B cell (primary cell): ENCODE measurements around the gene FEZF1. TPM values are rescaled to one million over a fixed set of nuclear protein-coding genes. Genes with fewer than 3 reads are reported as not detected.

Experiments used
- ATAC-seq: fragments of 200-7000 bp; cut with Tn5 transposase; one replicate; pipeline ENCODE4 v1.10.0; 2021; ENCODE audit warnings: low read depth, mild to moderate bottlenecking, moderate number of reproducible peaks, moderate library complexity
- CTCF ChIA-PET: fragments of 350-600 bp; sonication (Branson Sonifier 250); formaldehyde crosslinking; loops from one replicate; lab custom pipeline; 2021; ENCODE audit warnings: antibody characterized with exemption, inconsistent platforms; lab: Charles Lee
- POLR2A ChIA-PET: fragments of 350-600 bp; sonication (Branson Sonifier 250); formaldehyde crosslinking; loops from one replicate; lab custom pipeline; 2021; ENCODE audit warnings: antibody characterized with exemption; lab: Charles Lee
- DNase-seq: peaks from one replicate; pipeline ENCODE4 v3.0.0; 2013
- H2AFZ ChIP-seq: 2 replicates; pipeline ENCODE4 v1.6.1; 2012; ENCODE audit warnings: mild to moderate bottlenecking, low read depth, low read length; ENCODE audit not compliant: insufficient read depth, poor library complexity, severe bottlenecking
- H3K27ac ChIP-seq, 2 donors: 1 replicate in 1 of 2; 2 replicates in 1 of 2; pipeline ENCODE4 v1.5.1; 2012 to 2013; ENCODE audit warnings: low read length in 2 of 2, mild to moderate bottlenecking in 2 of 2, moderate library complexity in 1 of 2
- H3K27me3 ChIP-seq, 4 experiments: fragments of 200-600 bp in 1 of 4; sonication (generic) in 1 of 4; replicated peaks in 1 of 4; 1 replicate in 2 of 4; 2 replicates in 2 of 4; pipeline versions ENCODE4 v1.6.1 to v1.7.0; 2013 to 2016; ENCODE audit warnings: low read length in 3 of 4, mild to moderate bottlenecking in 2 of 4, mixed read lengths in 1 of 4, moderate library complexity in 1 of 4; ENCODE audit not compliant: insufficient read depth in 4 of 4, control insufficient read depth in 3 of 4; ENCODE audit errors: control extremely low read depth in 1 of 4
- H3K36me3 ChIP-seq, 2 experiments: replicated peaks in 1 of 2; 1 replicate in 1 of 2; 2 replicates in 1 of 2; pipeline versions ENCODE4 v1.6.1 to v1.7.1; 2013; ENCODE audit warnings: low read length in 1 of 2; ENCODE audit not compliant: insufficient read depth in 2 of 2, control insufficient read depth in 1 of 2; ENCODE audit errors: control extremely low read depth in 1 of 2, extremely low read depth in 1 of 2
- H3K4me1 ChIP-seq, 2 donors: fragments of 200-600 bp in 1 of 2; sonication (generic) in 1 of 2; 1 replicate in 1 of 2; 2 replicates in 1 of 2; pipeline versions ENCODE4 v1.5.1 to v1.6.1; 2013 to 2017; ENCODE audit warnings: low read length in 2 of 2; ENCODE audit not compliant: control insufficient read depth in 2 of 2, insufficient read depth in 2 of 2
- H3K4me2 ChIP-seq: replicated peaks from 2 replicates; pipeline ENCODE3; 2012; ENCODE audit warnings: mild to moderate bottlenecking, low read depth, low read length; ENCODE audit not compliant: poor library complexity, severe bottlenecking
- H3K4me3 ChIP-seq, 5 experiments: fragments of 200-600 bp in 1 of 5; sonication (generic) in 1 of 5; 1 replicate in 3 of 5; 2 replicates in 2 of 5; pipeline versions ENCODE4 v1.5.1 to v1.7.0; 2011 to 2016; ENCODE audit warnings: low read length in 4 of 5, mild to moderate bottlenecking in 4 of 5, low read depth in 2 of 5, control low read depth in 1 of 5, moderate library complexity in 1 of 5; ENCODE audit not compliant: insufficient read depth in 1 of 5; ENCODE audit errors: control extremely low read depth in 1 of 5, extremely low read depth in 1 of 5
- H3K79me2 ChIP-seq: fragments of 200-600 bp; sonication (generic); one replicate; pipeline ENCODE4 v1.6.0; 2016; ENCODE audit warnings: low read length; ENCODE audit not compliant: control insufficient read depth, insufficient read depth
- H3K9ac ChIP-seq: fragments of 200-600 bp; sonication (generic); 2 replicates; pipeline ENCODE4 v1.6.1; 2017; ENCODE audit warnings: mild to moderate bottlenecking, low read length, moderate library complexity
- H3K9me3 ChIP-seq, 3 donors: one replicate each; pipeline versions ENCODE4 v1.6.1 to v1.7.1; 2013; ENCODE audit warnings: low read length in 2 of 3; ENCODE audit not compliant: control insufficient read depth in 2 of 3, insufficient read depth in 1 of 3; ENCODE audit errors: control extremely low read depth in 1 of 3
- H4K20me1 ChIP-seq: 2 replicates; pipeline ENCODE4 v1.6.0; 2012; ENCODE audit warnings: mild to moderate bottlenecking, low read length; ENCODE audit not compliant: insufficient read depth, control insufficient read depth, poor library complexity, severe bottlenecking
- H3K27ac Mint-ChIP-seq: one replicate; pipeline ENCODE4 v1.8.0; 2021; ENCODE audit warnings: mixed read lengths
- H3K27me3 Mint-ChIP-seq: one replicate; pipeline ENCODE4 v1.8.0; 2021; ENCODE audit warnings: mixed read lengths
- H3K4me1 Mint-ChIP-seq: one replicate; pipeline ENCODE4 v1.8.0; 2021; ENCODE audit warnings: mixed read lengths
- H3K4me3 Mint-ChIP-seq: one replicate; pipeline ENCODE4 v1.8.0; 2021; ENCODE audit warnings: mixed read lengths
- H3K9me3 Mint-ChIP-seq: one replicate; pipeline ENCODE4 v1.8.0; 2022; ENCODE audit warnings: mixed read lengths; ENCODE audit not compliant: insufficient read depth
- CTCF ChIP-seq: fragments of 200-600 bp; IDR thresholded peaks from one replicate; pipeline ENCODE4 v1.8.0; 2022; ENCODE audit warnings: antibody characterized with exemption, mild to moderate bottlenecking
- EZH2 ChIP-seq: IDR thresholded peaks from 2 replicates; pipeline ENCODE4 v1.6.1; 2012; ENCODE audit warnings: borderline replicate concordance, low read depth, mild to moderate bottlenecking, moderate library complexity, low read length; ENCODE audit not compliant: insufficient read depth, poor library complexity, severe bottlenecking
- WGBS: methylation state at CpG from one replicate; pipeline ENCODE4 v1.1.5; 2013; ENCODE audit warnings: missing lambda C conversion rate; ENCODE audit not compliant: insufficient coverage; 5-methylcytosine and 5-hydroxymethylcytosine counted together
- intact Hi-C: fragments of 100-400 bp; cut with micrococcal nuclease; formaldehyde crosslinking; loops from one replicate; pipeline ENCODE4 v1.10.0; 2022
- polyA plus RNA-seq: library from polyadenylated mRNA; depleted of rRNA; stranded (reverse); fragments of >200 nt; gene quantifications from 2 replicates; pipeline ENCODE4 v1.2.3, GENCODE V29; 2012
- total RNA-seq, 2 donors: library from RNA; stranded (reverse); fragments of 120-200 nt in 1 of 2; gene quantifications; 1 replicate in 1 of 2; 2 replicates in 1 of 2; pipeline versions ENCODE4 v1.2.3 to v1.2.4, GENCODE V29; 2013 to 2022

Gene FEZF1
- total and polyA plus RNA-seq, 2 donors (not counting 1 experiment from before 2014, with no cell fraction given), result not detected

- H3K4me1 Mint-ChIP-seq, result peaks cover 8% of the 10 kb centered on the region
- Histone ChIP-seq H3K9ac (no peak overlapping the region), H3K36me3 (no peaks in the 10 kb centered on the region), H3K4me1 (peaks cover 0 to 8% of the 10 kb centered on the region in 2 donors), H3K9me3 (peaks cover 0 to 35% (median 0%) of the 10 kb centered on the region in 3 donors), H4K20me1 (no peaks in the 10 kb centered on the region), H3K79me2 (no peaks in the 10 kb centered on the region), H3K4me3 (no peak overlapping the region), H3K4me2 (no peak overlapping the region), H3K27me3 (peaks cover 0 to 57% (median 42%) of the 10 kb centered on the region in 4 experiments), H2AFZ (no peak overlapping the region), H3K27ac (no peak overlapping the region)
- TF ChIP-seq EZH2 (no peak), CTCF (no peak)
- CTCF ChIA-PET, result no interaction called here
- H3K27me3 Mint-ChIP-seq, result peaks cover 72% of the 10 kb centered on the region
- POLR2A ChIA-PET, result no interaction called here
- H3K27ac Mint-ChIP-seq, result no peak overlapping the region
- ATAC-seq (no peak), DNase-seq (no peak)
- H3K4me3 Mint-ChIP-seq, result no peak overlapping the region
- intact Hi-C loops, result no loop called here
- no peaks in the 10 kb centered on the region for H3K9me3 Mint-ChIP-seq
- WGBS, result 50% methylated on average over 2 of the region's 3 CpGs
Measured at GRCh38 chr7:122312789-122313188, 8.2 kb upstream of the FEZF1 start.

- POLR2A ChIA-PET, result no interaction called here
- CTCF ChIA-PET, result no interaction called here
- Histone ChIP-seq H3K4me2 (no peak overlapping the region), H3K27me3 (peaks cover 0 to 58% (median 45%) of the 10 kb centered on the region in 4 experiments), H3K9me3 (peaks cover 0 to 35% (median 0%) of the 10 kb centered on the region in 3 donors), H2AFZ (no peak overlapping the region), H3K27ac (no peak overlapping the region), H3K9ac (no peak overlapping the region), H4K20me1 (no peaks in the 10 kb centered on the region), H3K4me1 (peaks cover 0 to 8% of the 10 kb centered on the region in 2 donors), H3K79me2 (no peaks in the 10 kb centered on the region), H3K36me3 (no peaks in the 10 kb centered on the region), H3K4me3 (no peak overlapping the region)
- ATAC-seq (no peak), DNase-seq (no peak)
- TF ChIP-seq EZH2 (no peak), CTCF (no peak)
- Mint-ChIP-seq H3K27ac (no peak overlapping the region), H3K4me3 (no peak overlapping the region), H3K27me3 (peaks cover 73% of the 10 kb centered on the region), H3K4me1 (peaks cover 8% of the 10 kb centered on the region), H3K9me3 (no peaks in the 10 kb centered on the region)
- intact Hi-C loops, result no loop called here
- WGBS, result 16% methylated on average over 30 of the region's 34 CpGs
Measured at GRCh38 chr7:122311734-122312450, 7.3 kb upstream of the FEZF1 start.
